Measurements from ENCODE around the gene MTHFD2L. TPM values are rescaled to one million over a fixed set of nuclear protein-coding genes. Genes with fewer than 3 reads are reported as not detected.

Gene MTHFD2L
- 10 to 100 TPM; 10.7 to 12.9 (median 11.6) TPM for total RNA-seq
- long read RNA-seq, donor 1, transcript MTHFD2L-208 (2 exons, 2,363 nt), result major isoform, 11 of 15 reads
- long read RNA-seq, donor 1, partial matches to known transcripts, result 0 of 15 reads
- long read RNA-seq, donor 1, other reads (novel, unspliced or antisense), result 1 of 15 reads
- long read RNA-seq, donor 2, transcript MTHFD2L-208 (2 exons, 2,363 nt), result major isoform, 17 of 19 reads
- long read RNA-seq, donor 2, partial matches to known transcripts, result 0 of 19 reads
- long read RNA-seq, donor 2, other reads (novel, unspliced or antisense), result 2 of 19 reads

DNA sequence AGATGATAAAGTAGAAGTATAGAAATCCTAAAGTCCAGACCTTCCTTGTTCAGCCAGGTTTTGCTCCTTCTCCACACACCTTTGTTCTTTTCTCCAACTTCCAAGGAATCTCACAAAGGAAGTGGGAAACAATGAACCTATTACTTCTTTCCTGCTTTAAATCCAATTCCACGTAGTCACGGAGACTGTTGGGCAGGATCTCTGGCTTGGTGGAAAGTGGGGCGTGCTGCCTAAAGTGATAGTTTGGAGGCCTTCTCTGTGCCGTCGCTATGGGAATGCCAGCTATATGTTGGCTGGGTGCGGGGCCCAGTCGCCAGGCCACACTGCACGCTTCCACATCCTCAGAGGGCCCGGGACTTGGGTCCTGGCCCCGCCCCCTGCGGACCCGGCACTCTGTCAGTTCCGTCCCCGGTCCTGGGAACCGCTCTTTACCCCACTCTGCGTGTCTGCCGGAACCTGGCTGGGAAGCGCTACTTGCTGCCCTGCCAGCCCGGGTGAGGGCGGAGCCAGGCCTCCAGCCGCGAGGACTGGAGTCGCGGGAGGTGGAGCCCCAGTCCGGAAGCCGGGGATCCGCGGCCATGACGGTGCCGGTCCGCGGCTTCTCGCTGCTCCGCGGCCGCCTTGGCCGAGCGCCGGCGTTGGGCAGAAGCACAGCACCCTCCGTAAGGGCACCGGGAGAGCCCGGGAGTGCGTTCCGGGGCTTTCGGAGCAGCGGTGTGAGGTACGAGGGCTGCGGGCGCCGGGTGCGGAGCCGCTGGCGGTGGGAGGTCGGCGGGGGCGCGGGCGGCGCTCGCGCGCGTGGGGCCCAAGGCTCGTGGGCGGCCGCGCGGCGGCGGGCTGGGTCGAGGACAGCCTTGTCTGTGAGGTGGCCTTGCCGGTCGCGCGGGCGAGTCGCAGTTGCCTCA lies at the start of gene MTHFD2L:
Gene MTHFD2L, plus strand, starts transcription at position 558 of the 905 bp plus-strand sequence. Its CDS starts 21 bp downstream, at position 579.
- Histone ChIP-seq H3K36me3 (ENCODE audit: low read depth) (no peaks in the 10 kb centered on the region), H3K4me1 (ENCODE audit: low read depth) (peaks cover 25% of the 10 kb centered on the region), H3K4me3 (peak within 1 kb of the TSS; percentile 50), H3K9me3 (no peaks in the 10 kb centered on the region)
- TF ChIP-seq, protein P1, sequence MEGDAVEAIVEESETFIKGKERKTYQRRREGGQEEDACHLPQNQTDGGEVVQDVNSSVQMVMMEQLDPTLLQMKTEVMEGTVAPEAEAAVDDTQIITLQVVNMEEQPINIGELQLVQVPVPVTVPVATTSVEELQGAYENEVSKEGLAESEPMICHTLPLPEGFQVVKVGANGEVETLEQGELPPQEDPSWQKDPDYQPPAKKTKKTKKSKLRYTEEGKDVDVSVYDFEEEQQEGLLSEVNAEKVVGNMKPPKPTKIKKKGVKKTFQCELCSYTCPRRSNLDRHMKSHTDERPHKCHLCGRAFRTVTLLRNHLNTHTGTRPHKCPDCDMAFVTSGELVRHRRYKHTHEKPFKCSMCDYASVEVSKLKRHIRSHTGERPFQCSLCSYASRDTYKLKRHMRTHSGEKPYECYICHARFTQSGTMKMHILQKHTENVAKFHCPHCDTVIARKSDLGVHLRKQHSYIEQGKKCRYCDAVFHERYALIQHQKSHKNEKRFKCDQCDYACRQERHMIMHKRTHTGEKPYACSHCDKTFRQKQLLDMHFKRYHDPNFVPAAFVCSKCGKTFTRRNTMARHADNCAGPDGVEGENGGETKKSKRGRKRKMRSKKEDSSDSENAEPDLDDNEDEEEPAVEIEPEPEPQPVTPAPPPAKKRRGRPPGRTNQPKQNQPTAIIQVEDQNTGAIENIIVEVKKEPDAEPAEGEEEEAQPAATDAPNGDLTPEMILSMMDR (IDR thresholded peaks at IDR 0.05), result no peak
- DNase-seq (peak; percentile 91 to 96 (median 96)), ATAC-seq (peak; percentile 97)
- intact Hi-C loops (cut with DNase I, micrococcal nuclease), result no loop called here

DNA sequence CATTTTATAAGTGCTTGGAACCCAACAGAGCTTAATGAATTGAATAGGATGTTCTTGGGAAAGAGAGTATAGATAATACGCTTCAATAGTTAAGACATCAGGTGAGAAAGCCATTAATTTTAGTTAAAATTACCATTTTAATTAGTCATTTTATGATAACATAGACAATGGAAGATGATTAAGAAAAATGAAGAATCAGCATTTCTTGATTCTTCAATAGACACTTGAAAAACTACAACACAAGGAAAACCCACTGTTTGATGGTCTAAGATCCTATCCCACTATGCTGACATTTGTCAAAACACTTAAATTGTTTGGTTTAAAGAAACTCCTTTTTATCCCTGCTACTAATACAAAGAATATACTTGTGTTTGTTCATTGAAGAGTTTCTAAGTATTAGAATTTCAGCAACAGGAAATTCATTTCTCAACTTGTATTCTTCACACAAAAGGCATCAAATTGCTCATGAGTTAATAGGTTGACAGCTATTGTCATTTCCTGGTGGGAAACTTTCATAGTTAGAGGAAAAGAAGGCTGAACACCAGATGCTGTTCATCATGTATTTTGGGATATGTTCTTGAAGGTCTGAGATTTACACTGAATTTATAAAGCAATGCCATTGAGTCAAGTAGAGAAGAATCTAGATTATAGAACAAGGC lies 49.3 kb upstream of the MTHFD2L start:
- DNase-seq, result no peak
- intact Hi-C loops (cut with DNase I, micrococcal nuclease), result no loop called here
- no peaks in the 10 kb centered on the region for H3K4me1 ChIP-seq (ENCODE audit: low read depth)

DNA sequence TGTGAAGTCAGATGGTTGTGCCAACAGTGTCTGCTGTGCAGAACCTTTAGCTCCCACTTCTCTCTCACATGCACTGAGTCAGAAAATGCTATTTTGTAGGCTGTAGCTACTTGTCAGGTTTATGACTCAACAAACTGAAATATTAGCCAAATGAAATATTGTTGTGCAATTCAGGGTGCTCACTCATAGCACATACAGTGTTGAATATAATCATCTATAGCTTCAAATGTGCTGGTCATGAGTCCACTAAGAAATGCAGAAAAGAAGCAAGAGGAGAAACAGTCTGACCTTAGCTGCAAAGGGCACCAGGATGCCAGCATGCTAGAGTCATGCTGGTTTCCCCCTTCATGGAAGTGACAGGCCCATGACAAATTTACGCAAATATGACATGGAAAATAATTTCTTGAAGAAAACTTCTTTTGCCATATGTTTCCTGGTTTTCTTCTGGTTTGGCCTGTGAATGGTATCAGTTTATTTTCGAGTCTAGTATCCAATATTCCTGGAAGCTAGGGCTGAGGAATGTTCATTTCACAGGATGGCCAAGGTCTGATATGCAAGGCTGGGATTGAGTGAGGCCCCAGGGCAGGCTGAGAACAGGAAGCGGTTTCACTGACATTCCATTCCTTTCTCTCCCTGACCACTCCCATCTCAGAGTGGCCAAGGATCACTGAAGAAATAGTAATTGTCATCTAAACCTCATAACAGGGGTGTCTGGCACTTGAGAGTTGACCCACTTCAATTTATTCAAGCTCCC lies 48.6 kb upstream of the MTHFD2L start:
- Histone ChIP-seq H3K4me1 (ENCODE audit: low read depth) (no peaks in the 10 kb centered on the region), H3K36me3 (ENCODE audit: low read depth) (no peaks in the 10 kb centered on the region), H3K4me3 (no peak overlapping the region), H3K9me3 (no peaks in the 10 kb centered on the region)
- TF ChIP-seq, protein P1 (IDR thresholded peaks at IDR 0.05), result no peak
- intact Hi-C loops (cut with DNase I, micrococcal nuclease), result no loop called here
- peak; percentile 81 for ATAC-seq
- DNase-seq, result peak in 2 of 3 donors; percentile 37 to 42

More for the DNA sequence above, 49.3 kb upstream of the MTHFD2L start:
- ATAC-seq, result no peak
- H3K9me3 ChIP-seq, result no peaks in the 10 kb centered on the region
- H3K36me3 ChIP-seq (ENCODE audit: low read depth), result no peaks in the 10 kb centered on the region
- no peak overlapping the region for H3K4me3 ChIP-seq
- TF ChIP-seq, protein P1 (IDR thresholded peaks at IDR 0.05), result no peak

DNA sequence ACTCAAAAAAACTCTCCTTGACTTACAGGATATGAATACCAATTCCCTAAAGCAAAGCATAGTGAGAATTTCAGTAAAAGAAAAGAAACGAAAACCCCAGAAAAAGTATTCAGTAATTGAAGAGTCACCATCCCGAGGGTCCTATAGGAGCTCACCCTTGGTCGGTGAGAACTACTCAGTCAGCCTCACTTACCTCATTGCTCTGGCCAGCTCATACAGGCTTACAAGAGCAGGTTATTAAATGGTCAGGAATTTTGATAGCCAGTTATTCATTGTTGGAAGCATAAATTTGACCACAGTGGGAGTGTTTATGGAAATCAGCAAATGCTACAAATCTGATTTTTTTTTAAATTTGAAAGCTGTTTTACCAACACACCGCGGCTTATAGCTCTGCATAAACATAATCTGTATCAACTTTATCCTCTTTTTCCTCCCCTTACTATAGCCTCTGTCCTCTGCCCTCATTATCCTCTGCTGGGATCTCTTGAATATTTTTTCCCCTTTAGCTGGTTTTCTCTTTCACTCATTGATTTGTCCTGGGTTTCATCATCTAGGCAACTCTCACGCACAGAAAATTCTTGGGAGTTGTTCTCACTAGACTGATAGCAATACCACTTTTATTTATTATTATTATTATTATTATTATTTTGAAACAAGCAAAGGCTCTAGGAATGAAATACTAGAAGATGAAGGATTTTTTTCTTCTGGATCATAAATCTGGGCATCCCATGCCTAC lies 47.9 kb upstream of the MTHFD2L start:
- H3K4me3 ChIP-seq, result no peak overlapping the region
- intact Hi-C loops (cut with DNase I, micrococcal nuclease), result no loop called here
- H3K36me3 ChIP-seq (ENCODE audit: low read depth), result no peaks in the 10 kb centered on the region
- H3K9me3 ChIP-seq, result no peaks in the 10 kb centered on the region
- TF ChIP-seq, protein P1 (IDR thresholded peaks at IDR 0.05), result no peak
- no peak for DNase-seq
- H3K4me1 ChIP-seq (ENCODE audit: low read depth), result no peaks in the 10 kb centered on the region
- no peak for ATAC-seq
